Measurements from ENCODE around the gene TFAP2C.
"Not testable (repeated sequence)": the region's sequence is repeated elsewhere in the genome, so short reads cannot be mapped to it uniquely, and the experiment has no call there.

The TFAP2C gene

GRCh38 chr20:56657879-56658278 is 28.8 kb downstream of the TFAP2C start:
- DNase-seq = no peak

GRCh38 chr20:56658341-56658947 is 29.3 kb downstream of the TFAP2C start:
- not testable (repeated sequence) for DNase-seq

GRCh38 chr20:56663660-56664059 is 34.6 kb downstream of the TFAP2C start:
- no peak for DNase-seq

- DNase-seq = no peak
These were observed 35.7 kb downstream of the TFAP2C start for GRCh38 chr20:56664796-56665195.

- no peak for DNase-seq
These were observed 36.7 kb downstream of the TFAP2C start for GRCh38 chr20:56665806-56666205.

- no peak for DNase-seq
These were observed 44.3 kb downstream of the TFAP2C start for GRCh38 chr20:56673450-56673849.

- DNase-seq = no peak
These were observed 46.9 kb downstream of the TFAP2C start for GRCh38 chr20:56676001-56676400.

GRCh38 chr20:56676679-56677078 is 47.6 kb downstream of the TFAP2C start:
- no peak for DNase-seq

- no peak for DNase-seq
These were observed 54.2 kb downstream of the TFAP2C start for GRCh38 chr20:56683077-56683865.

- DNase-seq = no peak
These were observed 56.8 kb downstream of the TFAP2C start for GRCh38 chr20:56685879-56686278.

- no peak for DNase-seq
These were observed 58.0 kb downstream of the TFAP2C start for GRCh38 chr20:56687061-56687460.

GRCh38 chr20:56688106-56688505 is 59.0 kb downstream of the TFAP2C start:
- no peak for DNase-seq

Data from EL (cell line).